Activated naive CD8-positive, alpha-beta T cell treated with anti-CD3 and anti-CD28 coated beads for 36 hours (primary cell): ENCODE results near the gene DAAM2. TPM values are rescaled to one million over a fixed set of nuclear protein-coding genes. Genes with fewer than 3 reads are reported as not detected.

ENCODE experiments used
- DNase-seq: peaks from one replicate; pipeline ENCODE4 v3.0.0; 2021
- H3K27ac Mint-ChIP-seq: one replicate; pipeline ENCODE4 v1.8.0; 2022; ENCODE audit warnings: mild to moderate bottlenecking, moderate library complexity, mixed read lengths
- H3K27me3 Mint-ChIP-seq: one replicate; pipeline ENCODE4 v1.8.0; 2022; ENCODE audit warnings: mild to moderate bottlenecking, mixed read lengths
- H3K36me3 Mint-ChIP-seq: one replicate; pipeline ENCODE4 v1.8.0; 2021; ENCODE audit warnings: mild to moderate bottlenecking, mixed read lengths
- H3K4me1 Mint-ChIP-seq: one replicate; pipeline ENCODE4 v1.8.0; 2021; ENCODE audit warnings: mixed read lengths
- H3K4me3 Mint-ChIP-seq: one replicate; pipeline ENCODE4 v1.8.0; 2022; ENCODE audit warnings: mild to moderate bottlenecking, moderate library complexity, mixed read lengths
- H3K9me3 Mint-ChIP-seq: one replicate; pipeline ENCODE4 v1.8.0; 2022; ENCODE audit warnings: mixed read lengths
- total RNA-seq, 2 experiments: library from RNA; stranded (reverse); gene quantifications; one replicate each; pipeline ENCODE4 v1.2.3, GENCODE V29; 2021

Gene DAAM2
- total RNA-seq, 2 experiments from 2014 or later, result not detected

- Mint-ChIP-seq H3K4me1 (peaks cover 16% of the 10 kb centered on the region), H3K36me3 (no peaks in the 10 kb centered on the region), H3K27ac (no peak overlapping the region), H3K27me3 (no peaks in the 10 kb centered on the region), H3K4me3 (no peak overlapping the region), H3K9me3 (no peaks in the 10 kb centered on the region)
- no peak for DNase-seq
Observed at GRCh38 chr6:39935241-39935640, 143.1 kb downstream of the DAAM2 start.

GRCh38 chr6:39936857-39937256 is 144.7 kb downstream of the DAAM2 start:
- Mint-ChIP-seq H3K27ac (no peak overlapping the region), H3K4me1 (peaks cover 16% of the 10 kb centered on the region), H3K27me3 (no peaks in the 10 kb centered on the region), H3K36me3 (no peaks in the 10 kb centered on the region), H3K9me3 (no peaks in the 10 kb centered on the region), H3K4me3 (no peak overlapping the region)
- no peak for DNase-seq

- Mint-ChIP-seq H3K27me3 (no peaks in the 10 kb centered on the region), H3K9me3 (no peaks in the 10 kb centered on the region), H3K4me1 (peaks cover 12% of the 10 kb centered on the region), H3K36me3 (no peaks in the 10 kb centered on the region), H3K4me3 (no peak overlapping the region), H3K27ac (no peak overlapping the region)
- no peak for DNase-seq
Observed at GRCh38 chr6:39937686-39938333, 145.6 kb downstream of the DAAM2 start.

- no peak for DNase-seq
- no peak overlapping the region for H3K4me3 Mint-ChIP-seq
- H3K36me3 Mint-ChIP-seq, result no peaks in the 10 kb centered on the region
- H3K27me3 Mint-ChIP-seq, result no peaks in the 10 kb centered on the region
- no peak overlapping the region for H3K27ac Mint-ChIP-seq
- no peaks in the 10 kb centered on the region for H3K9me3 Mint-ChIP-seq
- H3K4me1 Mint-ChIP-seq, result peaks cover 4% of the 10 kb centered on the region
Observed at GRCh38 chr6:39938773-39939654, 146.8 kb downstream of the DAAM2 start.

- no peaks in the 10 kb centered on the region for H3K9me3 Mint-ChIP-seq
- no peak overlapping the region for H3K4me3 Mint-ChIP-seq
- no peaks in the 10 kb centered on the region for H3K27me3 Mint-ChIP-seq
- H3K4me1 Mint-ChIP-seq, result no peaks in the 10 kb centered on the region
- H3K36me3 Mint-ChIP-seq, result no peaks in the 10 kb centered on the region
- no peak overlapping the region for H3K27ac Mint-ChIP-seq
- DNase-seq, result no peak
Observed at GRCh38 chr6:39941138-39941537, 149.0 kb downstream of the DAAM2 start.

DNA sequence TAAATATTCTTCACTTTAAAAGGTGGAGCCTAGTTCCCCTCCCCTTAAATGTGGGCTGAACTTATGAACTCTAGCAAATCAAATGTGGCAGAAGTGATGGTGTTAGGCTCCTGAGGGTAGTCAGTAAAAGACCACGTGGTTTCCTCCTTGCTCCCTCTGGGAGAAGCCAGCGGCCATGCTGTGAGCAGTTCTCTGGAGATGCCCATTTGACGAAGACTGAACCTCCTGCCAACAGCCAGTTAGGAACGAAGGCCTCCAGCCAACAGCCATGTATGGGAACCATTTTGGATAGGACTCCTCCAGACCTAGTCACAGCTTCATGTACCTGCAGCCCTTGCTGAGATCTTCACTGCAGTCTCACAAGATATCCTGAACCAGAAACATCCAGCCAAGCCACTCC is 149.6 kb downstream of the DAAM2 start:
- Mint-ChIP-seq H3K4me1 (no peaks in the 10 kb centered on the region), H3K4me3 (no peak overlapping the region), H3K27me3 (no peaks in the 10 kb centered on the region), H3K9me3 (no peaks in the 10 kb centered on the region), H3K36me3 (no peaks in the 10 kb centered on the region), H3K27ac (no peak overlapping the region)
- no peak for DNase-seq

DNA sequence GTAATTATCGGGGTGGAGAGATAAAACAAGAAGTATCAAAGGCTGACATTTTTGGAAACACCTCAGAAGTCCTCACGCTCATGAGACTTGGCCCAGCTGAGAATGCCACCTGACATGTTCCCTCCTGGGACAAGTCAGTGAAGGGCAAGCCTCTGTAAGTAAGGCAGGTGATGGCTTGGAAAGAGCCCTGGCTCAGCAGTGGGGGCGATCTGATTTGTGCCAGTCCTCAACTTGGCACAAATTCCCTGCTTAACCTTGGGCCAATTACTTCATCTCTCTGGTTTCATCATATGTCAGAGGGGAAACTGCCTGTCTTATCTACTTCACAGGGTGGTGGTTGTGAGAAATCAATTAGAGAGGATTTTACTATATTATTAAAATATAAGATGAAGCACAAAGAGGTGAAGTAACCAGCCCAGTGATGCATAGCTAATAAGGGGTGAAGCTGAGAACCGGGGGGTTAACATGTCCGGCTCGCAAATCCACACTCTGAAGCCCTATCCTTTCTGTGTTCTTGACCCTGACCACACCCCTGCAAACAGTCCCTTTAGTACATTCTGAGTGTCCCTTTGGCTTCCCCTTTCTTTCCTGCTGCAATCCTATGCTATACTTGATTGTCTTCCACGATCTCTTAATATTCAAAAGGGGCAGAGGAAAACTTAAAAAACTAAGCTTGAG is 150.9 kb downstream of the DAAM2 start:
- H3K27me3 Mint-ChIP-seq, result no peaks in the 10 kb centered on the region
- DNase-seq, result no peak
- no peaks in the 10 kb centered on the region for H3K4me1 Mint-ChIP-seq
- H3K4me3 Mint-ChIP-seq, result no peak overlapping the region
- no peaks in the 10 kb centered on the region for H3K9me3 Mint-ChIP-seq
- H3K27ac Mint-ChIP-seq, result no peak overlapping the region
- no peaks in the 10 kb centered on the region for H3K36me3 Mint-ChIP-seq

- H3K4me1 Mint-ChIP-seq, result no peaks in the 10 kb centered on the region
- no peak for DNase-seq
- H3K27me3 Mint-ChIP-seq, result no peaks in the 10 kb centered on the region
- no peaks in the 10 kb centered on the region for H3K36me3 Mint-ChIP-seq
- H3K27ac Mint-ChIP-seq, result no peak overlapping the region
- H3K4me3 Mint-ChIP-seq, result no peak overlapping the region
- no peaks in the 10 kb centered on the region for H3K9me3 Mint-ChIP-seq
Observed at GRCh38 chr6:39945626-39946025, 153.4 kb downstream of the DAAM2 start.

GRCh38 chr6:39947611-39948068 is 155.5 kb downstream of the DAAM2 start:
- Mint-ChIP-seq H3K4me1 (no peaks in the 10 kb centered on the region), H3K9me3 (no peaks in the 10 kb centered on the region), H3K36me3 (no peaks in the 10 kb centered on the region), H3K4me3 (no peak overlapping the region), H3K27me3 (no peaks in the 10 kb centered on the region), H3K27ac (no peak overlapping the region)
- DNase-seq, result no peak

GRCh38 chr6:39948199-39948791 is 156.1 kb downstream of the DAAM2 start:
- no peak overlapping the region for H3K27ac Mint-ChIP-seq
- no peaks in the 10 kb centered on the region for H3K36me3 Mint-ChIP-seq
- DNase-seq, result no peak
- no peaks in the 10 kb centered on the region for H3K4me1 Mint-ChIP-seq
- H3K27me3 Mint-ChIP-seq, result no peaks in the 10 kb centered on the region
- no peak overlapping the region for H3K4me3 Mint-ChIP-seq
- H3K9me3 Mint-ChIP-seq, result no peaks in the 10 kb centered on the region

DNA sequence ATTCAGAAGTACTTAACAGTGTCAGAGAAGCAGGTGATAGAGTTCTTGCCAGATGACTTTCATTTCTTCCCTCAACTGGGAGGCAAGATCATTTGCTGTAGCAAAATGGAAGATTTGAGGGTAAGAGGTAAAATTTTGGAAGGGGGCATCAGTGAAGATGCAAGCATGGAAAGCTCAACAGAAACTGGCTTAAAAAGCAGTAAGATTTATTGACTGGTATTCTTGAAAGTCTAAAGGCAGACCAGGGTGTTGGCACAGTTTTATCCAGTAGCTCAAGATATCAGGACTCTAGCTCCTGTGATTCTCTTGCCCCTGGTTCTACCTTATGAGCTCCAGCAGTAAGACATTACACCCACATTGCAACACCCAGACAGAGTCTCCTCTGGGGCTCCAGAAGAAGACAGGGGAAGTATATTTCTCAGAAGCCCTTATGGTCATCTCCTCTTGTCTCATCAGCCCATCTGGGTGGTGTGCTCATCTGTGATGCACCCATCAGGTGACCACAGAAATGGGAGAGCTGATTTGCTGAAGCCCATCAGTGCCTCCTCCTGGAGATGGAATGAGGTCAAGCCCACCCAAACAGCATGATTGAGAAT is 158.0 kb downstream of the DAAM2 start:
- no peak for DNase-seq
- Mint-ChIP-seq H3K4me3 (no peak overlapping the region), H3K27me3 (no peaks in the 10 kb centered on the region), H3K36me3 (no peaks in the 10 kb centered on the region), H3K4me1 (no peaks in the 10 kb centered on the region), H3K9me3 (no peaks in the 10 kb centered on the region), H3K27ac (no peak overlapping the region)

DNA sequence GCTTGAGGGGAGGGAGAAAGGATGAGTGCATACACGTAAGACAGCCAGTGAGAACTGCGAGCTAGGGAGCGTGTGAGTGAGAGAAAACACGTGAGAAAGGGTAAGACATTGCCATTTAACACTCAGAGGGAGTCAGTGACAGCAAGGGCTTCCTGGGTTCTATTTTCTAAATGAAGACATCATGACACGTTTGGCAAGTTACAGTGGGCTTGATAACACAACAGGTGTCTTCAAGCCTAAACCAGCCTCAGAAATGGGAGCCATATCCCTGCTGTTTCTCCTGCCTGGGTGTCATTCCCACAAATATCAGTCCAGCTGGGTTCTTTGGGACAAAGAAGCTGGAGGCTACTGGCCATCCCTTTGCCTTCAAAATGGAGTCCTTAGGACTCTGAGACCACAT is 159.0 kb downstream of the DAAM2 start:
- H3K4me1 Mint-ChIP-seq, result no peaks in the 10 kb centered on the region
- no peaks in the 10 kb centered on the region for H3K9me3 Mint-ChIP-seq
- no peaks in the 10 kb centered on the region for H3K36me3 Mint-ChIP-seq
- H3K27me3 Mint-ChIP-seq, result peaks cover 3% of the 10 kb centered on the region
- DNase-seq, result no peak
- H3K4me3 Mint-ChIP-seq, result no peak overlapping the region
- no peak overlapping the region for H3K27ac Mint-ChIP-seq

DNA sequence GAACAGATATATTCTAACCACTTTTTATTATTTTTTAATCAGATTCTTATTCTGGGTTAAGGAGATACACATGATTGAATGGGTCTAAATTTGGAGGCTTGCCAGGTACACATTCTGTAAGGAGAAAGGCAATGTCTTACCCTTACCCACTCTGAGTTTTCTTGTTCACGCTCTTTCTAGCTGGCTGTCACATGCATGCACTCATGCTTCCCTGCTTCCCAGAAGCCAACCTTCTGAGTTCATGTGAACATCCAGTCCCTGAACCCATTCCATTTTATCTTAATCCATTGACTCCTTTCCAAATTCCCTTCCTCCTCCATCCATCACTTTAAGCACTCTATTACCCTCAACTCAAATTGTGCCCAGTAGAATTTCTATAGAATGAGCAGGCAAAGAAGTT is 159.5 kb downstream of the DAAM2 start:
- Mint-ChIP-seq H3K4me3 (no peak overlapping the region), H3K4me1 (no peaks in the 10 kb centered on the region), H3K36me3 (no peaks in the 10 kb centered on the region), H3K27ac (no peak overlapping the region), H3K9me3 (no peaks in the 10 kb centered on the region), H3K27me3 (peaks cover 3% of the 10 kb centered on the region)
- DNase-seq, result no peak

DNA sequence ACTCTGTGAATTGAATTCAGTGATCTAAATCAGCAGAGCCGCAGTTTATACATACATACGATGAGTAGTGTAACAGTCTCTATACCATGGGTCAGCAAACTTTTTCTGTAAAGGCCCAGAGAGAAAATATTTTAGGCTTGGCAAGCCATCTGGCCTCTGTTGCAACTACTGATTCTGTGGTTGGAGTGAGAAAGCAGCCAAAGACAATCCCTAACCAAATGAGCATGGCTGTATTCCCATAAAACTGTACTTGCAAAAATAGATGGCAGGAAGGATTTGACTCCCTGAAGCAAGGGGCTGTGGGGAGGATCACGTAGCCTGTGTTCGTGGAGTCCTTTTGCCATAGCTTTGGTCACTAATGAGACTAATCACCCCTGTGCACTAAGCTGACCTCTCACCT is 160.0 kb downstream of the DAAM2 start:
- H3K27me3 Mint-ChIP-seq, result peaks cover 3% of the 10 kb centered on the region
- DNase-seq, result no peak
- H3K4me1 Mint-ChIP-seq, result no peaks in the 10 kb centered on the region
- no peaks in the 10 kb centered on the region for H3K36me3 Mint-ChIP-seq
- H3K4me3 Mint-ChIP-seq, result no peak overlapping the region
- H3K9me3 Mint-ChIP-seq, result no peaks in the 10 kb centered on the region
- H3K27ac Mint-ChIP-seq, result no peak overlapping the region
